ENCODE results near the gene GFAP.

GFAP gene

GRCh38 chr17:44899074-44899782 is 16.1 kb downstream of the GFAP start, which contains the start of gene EFTUD2:
TSS of gene EFTUD2 (minus strand) at chr17:44899445. CDS start at chr17:44894521, 4,924 bp downstream.
- peaks cover 7% of the 10 kb centered on the region for H3K36me3 Mint-ChIP-seq
- H3K27ac Mint-ChIP-seq = peak within 1 kb of the TSS; percentile 100
- H3K4me3 Mint-ChIP-seq = peak within 1 kb of the TSS; percentile 96
- H3K9me3 Mint-ChIP-seq = no peaks in the 10 kb centered on the region
- peaks cover 31% of the 10 kb centered on the region for H3K4me1 Mint-ChIP-seq
- no peaks in the 10 kb centered on the region for H3K27me3 Mint-ChIP-seq

- Mint-ChIP-seq H3K27me3 (no peaks in the 10 kb centered on the region), H3K4me3 (peak overlapping the region; percentile 96), H3K27ac (peak overlapping the region; percentile 100), H3K36me3 (peaks cover 7% of the 10 kb centered on the region), H3K9me3 (no peaks in the 10 kb centered on the region), H3K4me1 (peaks cover 31% of the 10 kb centered on the region)
Observed at GRCh38 chr17:44898768-44899073, 16.6 kb downstream of the GFAP start.

- no peak overlapping the region for H3K27ac Mint-ChIP-seq
- H3K4me3 Mint-ChIP-seq = no peak overlapping the region
- H3K27me3 Mint-ChIP-seq = no peaks in the 10 kb centered on the region
- H3K9me3 Mint-ChIP-seq = no peaks in the 10 kb centered on the region
- H3K4me1 Mint-ChIP-seq = peaks cover 37% of the 10 kb centered on the region
- H3K36me3 Mint-ChIP-seq = peaks cover 12% of the 10 kb centered on the region
Observed at GRCh38 chr17:44894642-44895041, 20.7 kb downstream of the GFAP start.

DNA sequence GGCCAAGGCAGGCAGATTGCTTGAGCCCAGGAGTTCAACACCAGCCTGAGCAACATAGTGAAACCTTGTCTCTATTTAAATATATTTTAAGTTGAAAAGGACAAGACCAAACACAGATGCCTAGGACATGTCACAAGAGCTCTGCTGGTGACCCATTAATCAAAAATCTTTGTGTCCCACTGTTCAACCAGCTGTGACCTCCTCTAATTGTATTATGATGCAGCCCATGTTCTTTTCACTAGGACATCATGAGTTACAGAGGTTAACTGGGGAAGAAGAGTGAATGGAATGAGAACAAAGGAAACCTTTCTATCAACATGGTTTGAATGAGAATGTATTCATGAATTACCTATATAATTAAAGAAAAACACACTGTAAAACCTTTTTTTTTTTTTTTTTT is 23.1 kb downstream of the GFAP start:
- H3K36me3 Mint-ChIP-seq = peaks cover 10% of the 10 kb centered on the region
- peaks cover 29% of the 10 kb centered on the region for H3K4me1 Mint-ChIP-seq
- H3K27me3 Mint-ChIP-seq = no peaks in the 10 kb centered on the region
- no peak overlapping the region for H3K4me3 Mint-ChIP-seq
- no peak overlapping the region for H3K27ac Mint-ChIP-seq
- no peaks in the 10 kb centered on the region for H3K9me3 Mint-ChIP-seq

DNA sequence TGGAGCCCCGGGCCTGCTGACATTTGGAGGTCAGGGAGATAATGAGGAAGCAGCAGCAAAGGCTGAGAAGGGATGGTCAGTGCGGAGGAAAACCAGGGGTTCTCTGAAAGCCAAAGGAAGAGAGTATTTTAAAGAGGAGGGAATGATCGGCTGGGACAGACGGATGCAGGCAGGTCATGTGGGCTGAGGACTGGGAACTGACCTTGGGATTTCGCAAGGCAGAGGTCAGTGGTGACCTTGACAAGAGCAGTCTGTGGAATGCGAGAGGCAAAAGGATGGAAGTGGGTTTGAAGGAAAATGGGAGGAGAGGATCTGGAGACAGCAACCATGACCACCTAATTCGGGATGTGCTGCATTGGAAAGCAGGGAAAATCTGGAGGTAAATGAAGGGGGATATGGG is 26.3 kb downstream of the GFAP start:
- Mint-ChIP-seq H3K36me3 (peaks cover 7% of the 10 kb centered on the region), H3K27me3 (no peaks in the 10 kb centered on the region), H3K27ac (no peak overlapping the region), H3K9me3 (no peaks in the 10 kb centered on the region), H3K4me1 (peaks cover 11% of the 10 kb centered on the region), H3K4me3 (no peak overlapping the region)

DNA sequence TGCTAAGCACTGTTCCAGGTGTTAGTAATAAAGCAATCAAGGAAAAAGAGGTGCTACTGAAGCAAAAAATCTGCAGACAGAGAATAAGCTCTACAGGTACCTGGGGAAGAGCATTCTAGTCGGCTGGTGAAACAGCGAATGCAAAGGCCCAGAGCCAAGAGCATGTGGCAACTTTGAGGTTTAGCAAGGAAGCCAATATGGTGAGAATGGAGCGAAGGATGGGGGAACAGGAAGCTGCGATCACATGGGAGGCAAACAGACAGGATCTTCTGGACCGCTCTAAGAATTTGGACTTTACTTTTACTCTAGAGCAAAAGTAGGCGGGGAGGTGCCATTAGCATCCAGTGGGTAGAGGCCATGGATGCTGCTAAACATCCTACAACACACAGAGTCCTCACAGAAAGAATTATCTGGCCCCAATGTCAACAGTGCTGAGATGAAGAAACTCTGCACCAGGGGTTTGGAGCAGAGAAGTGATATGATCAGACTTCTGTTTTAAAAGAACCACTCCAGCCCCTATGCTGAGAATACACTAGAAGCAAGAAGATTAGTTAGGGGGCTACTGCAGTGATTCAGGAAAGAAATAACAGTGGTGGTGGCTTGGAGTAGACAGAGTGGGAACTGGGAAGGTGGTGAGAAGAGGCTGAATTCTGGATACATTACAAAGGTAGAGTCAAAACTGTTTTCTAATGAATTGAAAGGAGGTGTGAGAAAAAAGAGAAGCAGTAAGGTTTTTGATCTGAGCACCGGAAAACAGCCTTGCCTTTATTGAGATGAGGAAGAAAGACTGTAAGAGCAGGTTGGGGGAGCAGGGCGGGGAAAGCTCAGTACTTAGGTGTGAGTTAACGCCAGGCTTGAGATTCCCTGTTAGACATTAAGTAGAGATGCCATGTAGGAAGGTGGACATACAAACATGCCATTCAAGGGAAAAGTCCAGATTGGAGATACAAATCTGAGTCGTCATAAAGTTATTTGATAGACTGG is 27.0 kb downstream of the GFAP start:
- Mint-ChIP-seq H3K27ac (no peak overlapping the region), H3K36me3 (peaks cover 9% of the 10 kb centered on the region), H3K4me1 (peaks cover 11% of the 10 kb centered on the region), H3K9me3 (no peaks in the 10 kb centered on the region), H3K4me3 (no peak overlapping the region), H3K27me3 (no peaks in the 10 kb centered on the region)

DNA sequence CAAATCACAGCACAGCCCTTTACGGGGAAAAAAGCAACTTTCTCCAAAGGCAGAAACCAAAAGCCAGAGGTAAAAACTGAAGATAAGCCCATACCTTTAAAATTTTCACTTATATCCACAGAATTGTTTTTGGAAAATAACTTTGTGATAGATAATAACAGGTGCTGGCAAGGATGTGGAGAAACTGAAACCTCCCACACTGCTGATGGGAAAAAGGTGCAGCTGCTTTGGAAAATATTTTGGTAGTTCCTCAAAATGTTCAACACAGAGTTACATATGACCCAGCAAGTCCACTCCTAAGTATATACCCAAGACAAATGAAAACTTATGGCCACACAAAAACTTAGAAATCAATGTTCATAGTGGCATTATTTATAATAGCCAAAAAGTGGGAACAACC is 28.3 kb downstream of the GFAP start:
- H3K9me3 Mint-ChIP-seq = no peaks in the 10 kb centered on the region
- no peaks in the 10 kb centered on the region for H3K27me3 Mint-ChIP-seq
- H3K27ac Mint-ChIP-seq = no peak overlapping the region
- H3K4me3 Mint-ChIP-seq = no peak overlapping the region
- peaks cover 15% of the 10 kb centered on the region for H3K36me3 Mint-ChIP-seq
- peaks cover 11% of the 10 kb centered on the region for H3K4me1 Mint-ChIP-seq

GRCh38 chr17:44884941-44885340 is 30.4 kb downstream of the GFAP start:
- Mint-ChIP-seq H3K4me1 (peaks cover 3% of the 10 kb centered on the region), H3K9me3 (no peaks in the 10 kb centered on the region), H3K27me3 (no peaks in the 10 kb centered on the region), H3K36me3 (peaks cover 18% of the 10 kb centered on the region), H3K4me3 (no peak overlapping the region), H3K27ac (no peak overlapping the region)

- peaks cover 32% of the 10 kb centered on the region for H3K36me3 Mint-ChIP-seq
- no peaks in the 10 kb centered on the region for H3K9me3 Mint-ChIP-seq
- H3K27ac Mint-ChIP-seq = peak overlapping the region; percentile 51
- H3K4me3 Mint-ChIP-seq = no peak overlapping the region
- H3K4me1 Mint-ChIP-seq = peaks cover 4% of the 10 kb centered on the region
- H3K27me3 Mint-ChIP-seq = no peaks in the 10 kb centered on the region
Observed at GRCh38 chr17:44881145-44881544, 34.2 kb downstream of the GFAP start.

DNA sequence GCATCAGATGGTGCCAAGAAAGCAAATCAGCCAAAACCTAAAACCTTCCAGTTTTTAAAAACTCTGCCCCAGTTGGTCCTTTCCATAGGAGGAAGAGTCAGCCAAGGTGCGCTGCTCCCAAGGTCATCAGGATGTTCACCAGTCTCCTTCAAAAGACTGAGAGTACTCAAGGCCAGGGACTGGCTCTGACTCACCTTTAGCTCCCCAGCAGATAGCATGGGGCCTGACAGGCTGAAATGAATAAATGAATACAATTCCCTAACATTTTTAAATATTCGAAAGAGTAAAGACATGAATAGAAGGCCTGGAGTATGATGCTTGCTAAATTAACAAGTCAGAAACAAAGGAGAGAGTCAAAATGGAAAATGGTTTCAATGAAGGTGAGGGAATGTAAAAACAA is 35.2 kb downstream of the GFAP start:
- Mint-ChIP-seq H3K36me3 (peaks cover 32% of the 10 kb centered on the region), H3K4me1 (peaks cover 4% of the 10 kb centered on the region), H3K4me3 (no peak overlapping the region), H3K27me3 (no peaks in the 10 kb centered on the region), H3K9me3 (no peaks in the 10 kb centered on the region), H3K27ac (no peak overlapping the region)

DNA sequence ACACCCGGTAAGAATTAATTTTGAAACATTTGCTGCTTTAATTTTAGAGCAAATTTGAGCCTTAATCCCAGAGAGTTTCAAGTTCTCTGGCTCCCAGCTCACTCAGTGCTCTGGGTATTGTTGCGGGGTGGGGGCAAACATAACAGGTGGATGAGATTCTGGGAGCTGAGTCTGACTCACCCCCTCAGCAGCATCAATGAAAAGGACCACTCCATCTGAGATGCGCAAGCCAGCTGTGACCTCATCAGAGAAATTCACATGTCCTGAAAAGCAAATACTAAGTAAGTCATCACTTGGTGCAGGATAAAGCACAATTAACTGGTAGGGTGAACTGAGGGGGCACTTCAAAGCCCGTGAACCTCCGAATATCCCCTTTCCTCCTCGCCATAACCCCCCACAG is 35.9 kb downstream of the GFAP start:
- peaks cover 4% of the 10 kb centered on the region for H3K4me1 Mint-ChIP-seq
- peaks cover 30% of the 10 kb centered on the region for H3K36me3 Mint-ChIP-seq
- H3K9me3 Mint-ChIP-seq = no peaks in the 10 kb centered on the region
- H3K27me3 Mint-ChIP-seq = no peaks in the 10 kb centered on the region
- no peak overlapping the region for H3K27ac Mint-ChIP-seq
- no peak overlapping the region for H3K4me3 Mint-ChIP-seq

GRCh38 chr17:44878627-44879221 is 36.6 kb downstream of the GFAP start:
- no peak overlapping the region for H3K27ac Mint-ChIP-seq
- H3K36me3 Mint-ChIP-seq = peaks cover 29% of the 10 kb centered on the region
- H3K9me3 Mint-ChIP-seq = no peaks in the 10 kb centered on the region
- H3K27me3 Mint-ChIP-seq = no peaks in the 10 kb centered on the region
- H3K4me3 Mint-ChIP-seq = no peak overlapping the region
- H3K4me1 Mint-ChIP-seq = peaks cover 4% of the 10 kb centered on the region

GRCh38 chr17:44877121-44877520 is 38.2 kb downstream of the GFAP start:
- no peak overlapping the region for H3K27ac Mint-ChIP-seq
- H3K36me3 Mint-ChIP-seq = peaks cover 20% of the 10 kb centered on the region
- H3K9me3 Mint-ChIP-seq = no peaks in the 10 kb centered on the region
- H3K4me3 Mint-ChIP-seq = no peak overlapping the region
- H3K27me3 Mint-ChIP-seq = no peaks in the 10 kb centered on the region
- H3K4me1 Mint-ChIP-seq = peaks cover 4% of the 10 kb centered on the region

GRCh38 chr17:44875761-44876160 is 39.5 kb downstream of the GFAP start:
- Mint-ChIP-seq H3K4me1 (peaks cover 4% of the 10 kb centered on the region), H3K4me3 (no peak overlapping the region), H3K27ac (no peak overlapping the region), H3K36me3 (peaks cover 20% of the 10 kb centered on the region), H3K27me3 (no peaks in the 10 kb centered on the region), H3K9me3 (no peaks in the 10 kb centered on the region)

DNA sequence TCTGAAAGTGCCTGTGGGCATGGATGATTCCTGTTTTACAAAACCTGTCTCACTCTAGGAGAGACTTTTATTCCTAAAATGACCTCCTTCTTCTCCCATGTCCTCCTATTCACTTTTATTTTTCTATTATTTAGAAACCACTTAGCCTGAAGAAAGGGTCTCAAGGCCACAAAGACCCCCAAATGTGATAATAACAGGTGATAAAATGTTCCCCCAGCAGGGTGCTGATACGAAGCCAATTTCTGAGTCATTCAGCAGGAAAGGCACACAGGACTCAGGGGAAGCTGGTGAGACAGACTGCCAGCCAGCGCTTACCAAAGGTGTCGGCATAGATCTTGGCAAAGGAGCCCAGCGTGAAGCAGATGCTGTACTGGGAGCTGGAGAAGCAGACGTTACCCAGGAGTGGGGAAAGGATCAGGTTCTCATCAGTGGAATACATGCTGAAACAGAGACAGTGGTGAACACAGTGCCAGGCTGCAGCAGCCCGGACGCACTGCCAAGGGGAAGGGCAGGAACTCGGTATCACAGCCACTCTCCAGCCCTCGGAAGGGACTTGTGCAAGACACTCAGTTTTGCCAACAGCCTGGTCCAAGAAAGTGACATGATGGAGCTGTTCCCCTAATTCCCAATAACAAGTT is 43.0 kb downstream of the GFAP start:
- Mint-ChIP-seq H3K4me3 (no peak overlapping the region), H3K4me1 (no peaks in the 10 kb centered on the region), H3K9me3 (no peaks in the 10 kb centered on the region), H3K27me3 (no peaks in the 10 kb centered on the region), H3K27ac (no peak overlapping the region), H3K36me3 (peaks cover 14% of the 10 kb centered on the region)
